K562 (cell line): ENCODE data around the gene GBF1. TPM values are rescaled to one million over a fixed set of nuclear protein-coding genes. Genes with fewer than 3 reads are reported as not detected.

Source experiments
- ATAC-seq: fragments of 200-7000 bp; cut with Tn5 transposase; 3 replicates; pipeline ENCODE4 v1.9.1; 2020; ENCODE audit warnings: moderate library complexity
- BruUV-seq: library from RNA; stranded (reverse); fragments of 400-500 nt; replicated peaks from 2 replicates; lab custom pipeline; 2021; lab: Mats Ljungman, UMichigan
- CTCF ChIA-PET: fragments of 300-600 bp; formaldehyde crosslinking; extraction: SDS; loops from one replicate; lab custom pipeline; 2021; ENCODE audit warnings: low intra/inter-chr PET ratio; lab: Yijun Ruan, JAX
- POLR2A ChIA-PET: fragments of 300-600, 350-650 bp; sonication (Branson Sonifier 250); formaldehyde crosslinking; extraction: SDS; loops from one replicate; lab custom pipeline; 2021; ENCODE audit warnings: antibody characterized with exemption, inconsistent platforms; lab: Yijun Ruan, JAX
- DNase-seq, 4 experiments: peaks; one replicate each; pipeline versions ENCODE4 v3.0.0 to v3.0.0-alpha.2; 2011 to 2018; ENCODE audit warnings: low spot score in 3 of 4, mixed read lengths in 3 of 4; ENCODE audit errors: extremely low read depth in 1 of 4
- FAIRE-seq: peaks from 2 replicates; lab custom pipeline; 2011; peaks lifted over from hg19 to GRCh38; lab: Jason Lieb, UNC
- H2AFZ ChIP-seq: 2 replicates; pipeline ENCODE4 v1.6.0; 2011; ENCODE audit warnings: low read depth, low read length, control low read depth, inconsistent platforms
- H3K27ac ChIP-seq: fragments of 200-600 bp; 3 replicates; pipeline ENCODE4 v1.8.0; 2011; ENCODE audit warnings: low read depth, mild to moderate bottlenecking, control low read depth, inconsistent platforms, low read length, moderate library complexity, mixed read lengths; ENCODE audit errors: extremely low read depth
- H3K27me3 ChIP-seq, 2 experiments: fragments of 300-600 bp in 1 of 2; 2 replicates in 1 of 2; 3 replicates in 1 of 2; pipeline versions ENCODE4 v1.6.0 to v1.8.0; 2011; ENCODE audit warnings: inconsistent platforms in 2 of 2, low read length in 2 of 2, mild to moderate bottlenecking in 1 of 2, mixed read lengths in 1 of 2, moderate library complexity in 1 of 2; ENCODE audit not compliant: control insufficient read depth in 2 of 2, insufficient read depth in 2 of 2
- H3K36me3 ChIP-seq: fragments of 300-600 bp; 3 replicates; pipeline ENCODE4 v1.8.0; 2011; ENCODE audit warnings: mild to moderate bottlenecking, low read length, inconsistent platforms; ENCODE audit not compliant: control insufficient read depth, insufficient read depth
- H3K4me1 ChIP-seq, 2 experiments: fragments of 200-600 bp in 1 of 2; replicated peaks in 1 of 2; 2 replicates in 1 of 2; 3 replicates in 1 of 2; pipeline versions ENCODE4 v1.5.1 to v1.8.0; 2011; ENCODE audit warnings: inconsistent platforms in 2 of 2, low read length in 2 of 2, mild to moderate bottlenecking in 1 of 2, mixed read lengths in 1 of 2, moderate library complexity in 1 of 2; ENCODE audit not compliant: control insufficient read depth in 2 of 2, insufficient read depth in 2 of 2
- H3K4me2 ChIP-seq: 2 replicates; pipeline ENCODE4 v1.6.1; 2011; ENCODE audit warnings: low read length, control low read depth, inconsistent platforms, mixed read lengths; ENCODE audit not compliant: insufficient read depth
- H3K4me3 ChIP-seq: fragments of 200-600 bp; sonication (generic), shearing (Covaris generic); 2 replicates; pipeline ENCODE4 v1.5.1; 2016; ENCODE audit warnings: control low read depth, inconsistent platforms
- H3K79me2 ChIP-seq: fragments of 200-600 bp; 3 replicates; pipeline ENCODE4 v1.8.0; 2011; ENCODE audit warnings: low read length, inconsistent platforms; ENCODE audit not compliant: control insufficient read depth, insufficient read depth
- H3K9ac ChIP-seq, 2 experiments: 2 replicates each; pipeline versions ENCODE4 v1.6.0 to v1.6.1; 2011; ENCODE audit warnings: low read depth in 2 of 2, low read length in 2 of 2, control low read depth in 1 of 2, inconsistent platforms in 1 of 2, mild to moderate bottlenecking in 1 of 2, mixed read lengths in 1 of 2; ENCODE audit not compliant: insufficient read depth in 1 of 2
- H3K9me1 ChIP-seq: one replicate; pipeline ENCODE4 v1.6.0; 2011; ENCODE audit warnings: inconsistent platforms, mild to moderate bottlenecking, low read length, moderate library complexity; ENCODE audit not compliant: control insufficient read depth, insufficient read depth
- H3K9me3 ChIP-seq: replicated peaks from 2 replicates; pipeline ENCODE4 v1.5.1; 2011; ENCODE audit warnings: low read depth, low read length, inconsistent platforms; ENCODE audit not compliant: control insufficient read depth, insufficient read depth
- H4K20me1 ChIP-seq: replicated peaks from 2 replicates; pipeline ENCODE4 v1.6.1; 2011; ENCODE audit warnings: low read length, inconsistent platforms, mixed read lengths; ENCODE audit not compliant: control insufficient read depth, insufficient read depth
- BHLHE40 ChIP-seq: IDR thresholded peaks from 2 replicates; pipeline ENCODE4 v1.6.1; 2011; ENCODE audit warnings: low read length, improper control_type of control experiment
- CUX1 ChIP-seq: fragments of 200-800 bp; sonication (Bioruptor generic); IDR thresholded peaks from 2 replicates; pipeline ENCODE4 v1.6.1; 2016; ENCODE audit warnings: missing genetic modification characterization, missing compliant biosample characterization
- HDAC6 ChIP-seq: IDR thresholded peaks from 2 replicates; pipeline ENCODE4 v1.6.1; 2012; ENCODE audit warnings: low read depth, mild to moderate bottlenecking, control low read depth, inconsistent platforms, low read length, moderate library complexity
- IRF9 ChIP-seq: fragments of 450-650 bp; IDR thresholded peaks from 2 replicates; pipeline ENCODE4 v1.6.1; 2016; ENCODE audit warnings: missing biosample characterization, missing genetic modification characterization
- NR1H2 ChIP-seq: sonication (generic); formaldehyde crosslinking; IDR thresholded peaks from 2 replicates; pipeline ENCODE4 v1.4.0; 2020; ENCODE audit warnings: mild to moderate bottlenecking, missing genetic modification reagents
- POLR3A ChIP-seq: IDR thresholded peaks from 2 replicates; pipeline ENCODE4 v1.6.1; 2011; ENCODE audit warnings: borderline replicate concordance, mild to moderate bottlenecking, moderate library complexity; ENCODE audit not compliant: insufficient read length, insufficient read depth; ENCODE audit errors: extremely low read depth
- ZNF318 ChIP-seq, 2 experiments: fragments of 450-650 bp; IDR thresholded peaks; 2 replicates each; pipeline ENCODE4 v1.6.1; 2016; ENCODE audit warnings: mild to moderate bottlenecking in 2 of 2, borderline replicate concordance in 1 of 2, low read depth in 1 of 2, moderate library complexity in 1 of 2
- WGBS: fragments of 100-300 bp; shearing (Covaris generic); methylation state at CpG from one replicate; pipeline ENCODE4 v1.1.6; 2016; ENCODE audit warnings: low coverage, mixed read lengths; ENCODE audit not compliant: insufficient coverage; ENCODE audit errors: missing lambda C conversion rate; 5-methylcytosine and 5-hydroxymethylcytosine counted together
- in situ Hi-C: fragments of 300-500 bp; cut with MboI; formaldehyde crosslinking; loops from 4 replicates; pipeline ENCODE4 v1.15.0; 2018; ENCODE audit warnings: inconsistent platforms, mixed read lengths
- intact Hi-C: fragments of 100-400 bp; cut with micrococcal nuclease; formaldehyde crosslinking; loops from 2 replicates; pipeline ENCODE4 v1.14.2; 2022
- polyA plus RNA-seq, 8 experiments: library from polyadenylated mRNA; depleted of rRNA in 4 of 8; stranded (reverse) in 5 of 8; unstranded in 3 of 8; fragments of >200 nt; fragmentation: Nextera tagmentation in 2 of 8; fragmentation: Illumina TruSeq in 1 of 8; extraction: Ambion mirVana in 2 of 8; extraction: Trizol in 1 of 8; gene quantifications; 2 replicates each; pipeline versions ENCODE4 v1.2.1 to v1.2.3, GENCODE V29; 2011 to 2014; ENCODE audit warnings: inconsistent platforms in 1 of 8, missing spikeins in 1 of 8
- total RNA-seq, 7 experiments: library from RNA; depleted of rRNA in 6 of 7; stranded (reverse); fragments of >200 nt in 6 of 7; fragmentation: Illumina TruSeq in 2 of 7; extraction: Trizol in 2 of 7; gene quantifications; 2 replicates each; pipeline versions ENCODE4 v1.2.1 to v1.2.3, GENCODE V29; 2011 to 2021; ENCODE audit warnings: low replicate concordance in 1 of 7

Gene GBF1
- total and polyA plus RNA-seq, 9 of the 15 experiments (the other 6 are each of a cell fraction or from before 2014, with no cell fraction given): 0.69 to 28.0 (median 10.3) TPM

GRCh38 chr10:102306710-102307109 is 61.4 kb downstream of the GBF1 start:
- Histone ChIP-seq H2AFZ (no peak overlapping the region), H3K4me2 (no peak overlapping the region), H3K4me3 (no peak overlapping the region), H3K9me1 (no peaks in the 10 kb centered on the region), H3K27ac (no peak overlapping the region), H3K27me3 (no peaks in the 10 kb centered on the region), H3K79me2 (peaks cover 26% of the 10 kb centered on the region; the same call in 2 of the 3 replicates), H3K36me3 (no peaks in the 10 kb centered on the region), H3K9me3 (no peaks in the 10 kb centered on the region), H3K9ac (no peak overlapping the region), H4K20me1 (peaks cover 23% of the 10 kb centered on the region), H3K4me1 (no peaks in the 10 kb centered on the region; a peak in 2 of 5 replicates)
- no peak for DNase-seq
- no TSS peak for BruUV-seq
- ChIA-PET CTCF (no interaction called here), POLR2A (interaction anchor here (0.8 kb wide), 1 partner anchor 12 kb away, joined by 3 read pairs; no protein-coding TSS in a partner anchor)
- 86% methylated on average over 1 of the region's 3 CpGs for WGBS
- in situ Hi-C loops: no loop called here
- FAIRE-seq: no peak
- intact Hi-C loops: no loop called here
- ATAC-seq: no peak
- no peak for TF ChIP-seq IRF9
- no peak for TF ChIP-seq HDAC6
- TF ChIP-seq POLR3A: no peak
- TF ChIP-seq BHLHE40: no peak
- no peak for TF ChIP-seq CUX1 (CRISPR knock-in tag)
- no peak for TF ChIP-seq ZNF318 (IDR thresholded peaks at IDR 0.05; ENCODE audit: borderline replicate concordance in 1 of 2, low read depth in 1 of 2)
- TF ChIP-seq NR1H2 (CRISPR knock-in tag): no peak
